Mucosa of descending colon (tissue), 3 donors: ENCODE results near the gene DDIT4. TPM values are rescaled to one million over a fixed set of nuclear protein-coding genes. Genes with fewer than 3 reads are reported as not detected.
A peak's percentile ranks its signal among the peaks of the same experiment; 100 is the strongest.
"Not testable (repeated sequence)": the region's sequence is repeated elsewhere in the genome, so short reads cannot be mapped to it uniquely, and the experiment has no call there.

Experiments used
- ATAC-seq: fragments of 200-7000 bp; cut with Tn5 transposase; one replicate; pipeline ENCODE4 v1.9.1; 2020; ENCODE audit warnings: mild to moderate bottlenecking, moderate library complexity
- DNase-seq, 3 donors: peaks; one replicate each; pipeline ENCODE4 v3.0.0-alpha.2; 2020
- H3K36me3 ChIP-seq: fragments of 200-600 bp; one replicate; pipeline ENCODE4 v1.8.0; 2021; ENCODE audit warnings: low read depth, mild to moderate bottlenecking
- H3K4me1 ChIP-seq: fragments of 200-600 bp; one replicate; pipeline ENCODE4 v1.8.0; 2021; ENCODE audit warnings: low read depth, mild to moderate bottlenecking
- H3K4me3 ChIP-seq: fragments of 200-600 bp; one replicate; pipeline ENCODE4 v1.8.0; 2021; ENCODE audit warnings: mild to moderate bottlenecking
- H3K9me3 ChIP-seq: fragments of 200-600 bp; one replicate; pipeline ENCODE4 v1.8.0; 2021; ENCODE audit warnings: mild to moderate bottlenecking
- CTCF ChIP-seq: fragments of 200-600 bp; IDR thresholded peaks from one replicate; pipeline ENCODE4 v1.8.0; 2022; ENCODE audit warnings: antibody characterized with exemption, mild to moderate bottlenecking
- intact Hi-C, 2 donors: fragments of 100-400 bp; cut with DNase I in 1 of 2; cut with micrococcal nuclease in 1 of 2; formaldehyde crosslinking; loops; one replicate each; pipeline versions ENCODE4 v1.11.0 to v1.11.1; 2022; cut with DNase I, micrococcal nuclease
- total RNA-seq, 3 donors: library from RNA; stranded (reverse); fragmentation: NEBNext Ultra II Directional in 2 of 3; extraction: Animal tissue kit (Norgen Biotek cat#: 25700) in 2 of 3; gene quantifications; one replicate each; pipeline versions ENCODE4 v1.2.1 to v1.2.4, GENCODE V29; 2021 to 2023
- donor health status: DM: no; HTN: no; CAD: no; lungs with moderate emphysema.
- donor health status: DM: no; HTN: no; CAD: no.
- donor health status: DM: no; HTN: yes; CAD: no.

The DDIT4 gene
- total RNA-seq, 3 donors from 2014 or later = 32.9 to 142 (median 49.6) TPM

DNA sequence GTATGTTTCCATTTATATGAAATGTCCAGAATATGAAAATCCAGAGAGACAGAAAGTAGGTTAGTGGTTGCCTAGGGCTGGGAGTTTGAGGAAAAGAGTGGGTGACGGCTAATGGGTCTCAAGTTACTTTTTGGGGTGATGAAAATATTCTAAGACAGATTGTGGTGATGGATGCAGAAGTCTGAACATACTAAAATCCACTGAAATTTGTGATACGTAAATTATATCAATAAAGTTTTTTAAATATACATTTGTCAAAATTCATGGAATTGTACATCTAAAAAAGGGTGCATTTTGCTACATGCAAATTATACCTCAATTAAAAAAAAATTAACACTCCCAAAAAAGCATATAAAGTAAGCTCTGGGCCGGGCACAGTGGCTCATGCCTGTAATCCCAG lies 9.4 kb downstream of the DDIT4 start:
- no peak for ATAC-seq

GRCh38 chr10:72285972-72286521 lies 12.3 kb downstream of the DDIT4 start:
- no peak for TF ChIP-seq CTCF
- Histone ChIP-seq H3K36me3 (no peaks in the 10 kb centered on the region), H3K9me3 (no peaks in the 10 kb centered on the region), H3K4me1 (no peaks in the 10 kb centered on the region), H3K4me3 (no peak overlapping the region)
- DNase-seq = no peak
- no peak for ATAC-seq
- intact Hi-C loops = no loop called here

More for the DNA sequence above, 9.4 kb downstream of the DDIT4 start:
- Histone ChIP-seq H3K4me1 (no peaks in the 10 kb centered on the region), H3K9me3 (no peaks in the 10 kb centered on the region), H3K4me3 (no peak overlapping the region), H3K36me3 (no peaks in the 10 kb centered on the region)
- no peak for TF ChIP-seq CTCF
- DNase-seq = no peak
- intact Hi-C loops = no loop called here

GRCh38 chr10:72291019-72291532 lies 17.4 kb downstream of the DDIT4 start:
- peak; percentile 16 for ATAC-seq
- TF ChIP-seq CTCF = no peak
- H3K4me1 ChIP-seq = peaks cover 4% of the 10 kb centered on the region
- no peak for DNase-seq
- no peaks in the 10 kb centered on the region for H3K9me3 ChIP-seq
- no peak overlapping the region for H3K4me3 ChIP-seq
- no peaks in the 10 kb centered on the region for H3K36me3 ChIP-seq
- intact Hi-C loops = no loop called here

GRCh38 chr10:72292223-72292691 lies 18.5 kb downstream of the DDIT4 start:
- peaks cover 4% of the 10 kb centered on the region for H3K4me1 ChIP-seq
- H3K9me3 ChIP-seq = no peaks in the 10 kb centered on the region
- intact Hi-C loops = no loop called here
- ATAC-seq = peak; percentile 84
- no peak overlapping the region for H3K4me3 ChIP-seq
- TF ChIP-seq CTCF = no peak
- H3K36me3 ChIP-seq = no peaks in the 10 kb centered on the region
- peak in 1 of 3 donors; percentile 64 for DNase-seq

DNA sequence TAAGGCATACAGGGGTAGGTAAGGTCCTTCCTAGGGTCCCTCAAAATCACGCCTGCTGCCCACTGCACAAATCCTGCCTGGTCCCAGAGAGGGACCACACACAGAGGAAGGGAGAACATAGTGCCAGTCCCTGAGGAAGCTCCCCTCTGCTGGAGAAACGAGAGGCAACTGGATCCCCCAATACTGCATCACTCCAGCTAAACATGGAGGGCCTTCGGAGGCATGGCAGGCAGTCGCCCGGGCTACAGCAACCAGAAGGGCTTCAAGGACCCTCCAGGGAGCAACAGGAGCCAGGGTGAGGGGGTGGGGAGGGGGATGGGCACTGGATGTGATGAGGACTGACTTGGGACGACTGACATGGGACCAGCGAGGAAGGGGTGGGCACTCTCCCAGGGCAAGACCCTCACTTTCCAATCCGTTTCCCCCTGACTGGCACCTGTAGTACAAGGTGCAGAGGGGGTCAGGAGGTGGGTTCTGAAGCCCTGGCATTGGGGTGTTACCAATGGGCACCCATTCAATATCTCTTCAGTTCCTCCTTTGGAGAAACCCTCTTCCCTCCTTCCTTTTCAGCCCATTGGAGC lies 21.7 kb downstream of the DDIT4 start:
- no peak for ATAC-seq
- no peak for DNase-seq
- Histone ChIP-seq H3K4me1 (peaks cover 9% of the 10 kb centered on the region), H3K36me3 (no peaks in the 10 kb centered on the region), H3K4me3 (no peak overlapping the region), H3K9me3 (no peaks in the 10 kb centered on the region)
- no peak for TF ChIP-seq CTCF
- intact Hi-C loops = no loop called here

GRCh38 chr10:72296829-72297280 lies 23.1 kb downstream of the DDIT4 start:
- H3K36me3 ChIP-seq, H3K9me3 ChIP-seq, DNase-seq, H3K4me3 ChIP-seq, intact Hi-C loops, ATAC-seq, H3K4me1 ChIP-seq: not testable (repeated sequence)
